Stimulated activated CD8-positive, alpha-beta memory T cell treated with anti-CD3 and anti-CD28 coated beads, Interleukin-12 subunit alpha, Interleukin-12 subunit beta, amount 100 ng/mL, for 24 hours (primary cell): ENCODE measurements around the gene ISCA2.

Source experiments
- DNase-seq: peaks from one replicate; pipeline ENCODE4 v3.0.0-alpha.2; 2020; ENCODE audit errors: extremely low read depth

The ISCA2 gene

DNA sequence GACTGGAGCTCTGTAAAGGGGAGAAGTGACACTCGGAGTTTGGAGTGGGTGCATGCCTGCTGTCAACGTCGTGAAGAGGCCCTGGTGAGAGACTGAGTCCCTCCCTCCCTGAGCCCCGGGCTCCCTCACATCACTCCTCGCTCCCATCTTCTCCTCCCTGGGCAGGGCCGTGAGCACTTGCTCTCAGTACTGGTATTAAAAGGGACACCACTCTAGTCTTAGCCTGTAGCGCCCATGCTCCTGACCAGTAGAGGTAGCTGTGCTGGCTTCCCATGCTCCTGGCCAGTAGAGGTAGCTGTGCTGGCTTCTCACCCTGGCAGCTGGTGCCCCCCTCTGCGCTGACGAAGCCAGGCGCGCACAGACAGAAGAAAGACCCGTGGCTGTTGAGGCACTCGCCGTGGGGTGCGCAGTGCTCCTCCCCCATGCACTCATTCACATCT, 14.7 kb downstream of the ISCA2 start:
- no peak for DNase-seq

DNA sequence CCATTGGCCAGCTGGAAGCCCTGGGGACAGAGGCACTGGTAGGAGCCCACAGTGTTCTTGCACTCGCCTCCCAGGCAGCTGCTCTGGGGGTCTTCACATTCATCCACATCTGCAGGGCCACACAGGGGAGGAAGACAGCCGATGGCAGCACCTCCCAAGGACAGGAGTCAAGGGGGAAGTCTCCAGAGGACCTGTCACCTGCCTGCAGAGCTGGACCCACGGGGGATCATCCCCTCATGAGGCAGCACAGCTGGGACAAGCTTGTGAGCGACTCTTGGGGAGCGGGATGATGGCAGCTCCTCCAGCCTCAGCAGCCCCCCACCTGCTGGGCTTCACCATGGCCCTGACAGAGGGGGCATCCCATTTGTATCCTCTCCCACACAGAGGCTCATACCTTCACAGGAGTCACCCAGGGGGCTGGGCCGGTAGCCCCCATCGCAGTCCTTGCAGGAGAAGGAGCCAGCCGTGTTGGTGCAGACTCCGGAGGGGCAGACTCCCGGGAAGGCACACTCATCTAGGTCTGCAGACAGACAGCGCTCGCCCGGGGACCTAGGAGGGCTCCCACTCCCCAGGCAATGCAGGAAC, 15.4 kb downstream of the ISCA2 start:
- no peak for DNase-seq

DNA sequence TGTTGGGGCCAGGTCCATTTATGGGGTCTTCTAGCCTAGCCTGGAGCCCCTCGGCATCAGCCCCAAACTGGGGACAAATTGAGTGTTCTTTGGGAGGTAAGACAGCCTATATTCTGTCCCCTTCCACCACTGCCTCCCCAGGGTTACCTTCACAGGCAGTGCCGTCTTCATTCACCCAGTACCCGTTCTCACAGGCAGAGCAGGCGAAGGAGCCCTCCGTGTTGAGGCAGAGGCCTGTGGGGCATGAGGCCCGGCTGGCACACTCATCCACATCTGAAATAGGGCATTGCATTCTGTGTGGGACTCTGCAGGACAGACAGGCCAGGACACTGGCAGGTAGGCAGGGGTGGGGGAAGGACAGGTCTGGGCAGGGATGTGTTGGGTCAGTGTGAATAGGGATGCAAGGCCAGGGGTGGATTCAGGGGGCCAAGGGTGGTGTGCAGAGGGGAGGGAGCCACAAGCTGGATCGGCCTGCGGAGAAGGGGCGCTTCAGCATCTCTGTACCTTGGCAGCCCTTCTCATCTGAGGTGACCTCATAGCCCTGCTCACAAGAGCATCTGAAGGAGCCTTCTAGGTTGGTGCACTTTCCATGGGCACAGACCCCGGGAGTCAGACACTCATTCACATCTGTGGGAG, 16.1 kb downstream of the ISCA2 start:
- DNase-seq: no peak

DNA sequence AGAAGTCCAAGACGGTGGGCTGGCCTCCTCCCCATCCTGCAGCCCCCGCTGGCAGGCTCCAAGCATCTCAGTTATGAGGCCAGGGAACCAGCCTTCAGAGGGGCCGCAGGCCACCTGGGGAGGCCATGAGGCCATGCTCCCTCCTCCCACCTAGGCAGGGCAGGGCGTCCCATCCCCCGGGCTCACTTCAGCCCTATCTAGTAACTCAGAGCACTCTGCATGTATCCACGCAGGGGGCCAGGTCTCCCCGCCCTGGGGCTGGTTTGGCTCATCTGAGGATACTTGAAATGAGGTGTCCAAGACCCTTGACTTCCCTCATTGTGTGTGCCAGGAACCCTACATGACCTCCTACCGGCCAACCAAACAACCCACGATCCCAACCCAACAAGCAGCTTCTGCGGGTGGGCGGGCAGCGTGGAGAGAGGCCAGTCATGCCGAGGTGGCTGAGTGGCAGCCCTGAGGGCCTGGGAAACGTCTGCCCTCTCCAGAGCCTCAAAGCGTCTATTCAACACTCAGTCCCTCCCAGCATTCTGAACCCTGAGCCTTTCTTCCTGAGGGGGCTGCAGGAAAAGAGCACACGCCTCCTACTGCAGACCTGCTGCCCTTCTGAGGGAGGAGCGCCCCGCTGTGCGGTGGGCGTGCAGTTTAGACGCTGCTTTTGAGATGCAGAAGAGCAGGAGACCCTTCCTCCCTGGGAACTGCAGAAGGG, 16.8 kb downstream of the ISCA2 start:
- no peak for DNase-seq

DNA sequence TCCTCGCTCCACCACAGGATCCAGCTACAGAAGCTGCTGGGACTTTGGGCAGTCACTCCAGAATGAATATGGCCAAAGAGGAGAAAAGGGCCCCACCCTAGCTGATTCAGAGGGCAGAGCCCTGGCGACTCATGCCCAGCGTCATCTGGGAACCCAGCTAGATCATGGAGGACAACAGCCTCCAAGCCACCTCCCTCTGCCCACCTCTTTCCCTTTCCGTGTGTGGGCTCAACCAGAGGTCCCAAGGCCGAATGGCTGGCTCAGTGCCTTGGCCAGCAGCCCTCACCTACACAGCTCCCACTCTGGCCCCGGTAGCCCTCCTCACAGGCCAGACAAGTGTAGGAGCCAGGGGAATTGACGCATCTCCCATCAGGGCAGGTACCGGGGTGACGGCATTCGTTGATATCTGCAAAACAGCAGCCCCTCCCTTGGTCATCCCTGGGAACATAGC, 17.4 kb downstream of the ISCA2 start:
- no peak for DNase-seq

DNA sequence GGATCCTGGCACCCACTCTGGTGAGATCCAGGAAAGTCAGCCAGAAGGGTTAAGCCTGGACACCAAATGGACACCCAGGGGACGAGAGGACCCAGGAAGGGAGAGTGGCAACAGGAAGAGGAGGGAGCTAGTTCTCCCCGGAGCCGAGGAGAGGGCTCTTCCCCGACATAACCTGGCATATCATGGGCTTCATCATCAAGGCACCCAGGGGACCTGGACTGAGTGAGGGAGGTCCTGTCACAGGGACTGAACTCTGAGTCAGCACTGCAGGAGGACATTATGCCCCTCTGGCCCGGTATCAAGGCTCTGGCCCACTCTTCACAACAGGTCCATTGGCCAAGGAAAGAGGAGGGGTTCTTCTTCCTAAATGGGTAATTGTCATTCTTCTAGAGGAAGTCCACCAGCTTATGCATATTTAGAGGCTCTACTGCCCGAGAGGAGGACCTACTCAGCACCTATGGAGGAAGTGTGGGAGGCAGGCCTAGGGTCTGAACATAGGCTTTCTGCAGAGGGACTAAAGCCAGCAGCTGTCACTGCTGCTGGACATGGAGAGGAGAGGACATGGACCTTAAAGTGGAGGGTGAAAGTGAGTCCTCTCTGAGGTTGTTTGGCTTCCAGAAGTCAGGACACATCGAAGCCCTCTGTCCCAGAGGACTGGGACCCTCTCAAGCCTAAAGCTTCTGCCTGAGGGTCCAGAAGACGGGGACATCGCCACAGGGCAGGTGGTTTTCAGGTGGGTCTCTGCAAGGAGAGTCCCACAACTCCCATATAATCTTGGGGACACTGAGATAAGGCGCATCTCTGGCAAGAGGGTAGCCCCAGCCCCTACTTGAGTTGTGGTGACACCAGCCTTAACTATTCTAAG, 18.6 kb downstream of the ISCA2 start:
- DNase-seq: no peak

DNA sequence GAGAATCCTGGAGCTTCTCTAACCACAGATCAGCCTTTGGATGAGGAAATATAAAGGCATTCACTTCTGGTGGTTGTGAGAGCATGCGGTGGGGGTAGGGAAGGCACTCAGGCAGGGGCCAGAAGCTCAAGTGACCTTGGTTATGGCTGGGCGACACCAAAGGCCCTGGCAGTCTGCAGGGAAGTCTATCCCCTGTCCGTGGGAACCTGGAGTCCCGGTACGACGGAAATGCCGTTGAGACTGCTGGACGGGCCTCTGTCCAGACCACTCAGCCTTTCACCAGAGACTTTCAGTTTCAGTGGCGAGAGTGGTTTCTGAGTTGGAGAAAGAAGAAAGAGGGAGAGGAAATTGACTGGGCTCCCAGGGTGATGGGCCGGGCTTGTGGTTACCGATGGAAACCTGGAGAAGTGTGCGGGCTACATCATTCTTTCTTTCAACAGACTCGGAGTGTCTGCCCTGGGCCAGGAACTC, 20.9 kb downstream of the ISCA2 start:
- DNase-seq: no peak

DNA sequence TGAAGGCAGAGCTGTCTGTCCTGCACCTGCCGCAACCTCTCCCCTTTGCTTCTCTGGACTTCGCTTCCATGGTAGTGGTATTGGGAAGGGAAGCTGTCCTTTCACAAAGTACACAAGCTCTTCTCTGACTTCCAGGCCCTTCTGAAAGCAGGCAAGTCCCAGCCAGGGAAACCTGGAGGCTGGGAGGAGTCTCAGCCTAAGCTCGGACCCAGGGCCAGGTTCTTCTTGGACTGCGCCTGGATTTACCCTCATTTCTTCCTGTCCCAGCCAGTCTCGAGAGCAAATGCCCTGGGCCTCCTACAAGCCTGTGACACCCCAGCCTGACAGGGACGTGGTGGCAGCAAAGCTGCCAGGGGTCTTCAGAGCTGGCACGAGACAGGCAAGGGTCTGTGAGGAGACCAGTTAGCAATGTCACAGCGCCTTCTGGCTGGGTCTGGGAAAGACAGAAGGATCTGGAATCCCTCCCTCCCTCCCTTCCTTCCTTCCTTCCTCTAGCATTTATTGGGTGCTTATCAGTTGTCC, 22.4 kb downstream of the ISCA2 start:
- no peak for DNase-seq

DNA sequence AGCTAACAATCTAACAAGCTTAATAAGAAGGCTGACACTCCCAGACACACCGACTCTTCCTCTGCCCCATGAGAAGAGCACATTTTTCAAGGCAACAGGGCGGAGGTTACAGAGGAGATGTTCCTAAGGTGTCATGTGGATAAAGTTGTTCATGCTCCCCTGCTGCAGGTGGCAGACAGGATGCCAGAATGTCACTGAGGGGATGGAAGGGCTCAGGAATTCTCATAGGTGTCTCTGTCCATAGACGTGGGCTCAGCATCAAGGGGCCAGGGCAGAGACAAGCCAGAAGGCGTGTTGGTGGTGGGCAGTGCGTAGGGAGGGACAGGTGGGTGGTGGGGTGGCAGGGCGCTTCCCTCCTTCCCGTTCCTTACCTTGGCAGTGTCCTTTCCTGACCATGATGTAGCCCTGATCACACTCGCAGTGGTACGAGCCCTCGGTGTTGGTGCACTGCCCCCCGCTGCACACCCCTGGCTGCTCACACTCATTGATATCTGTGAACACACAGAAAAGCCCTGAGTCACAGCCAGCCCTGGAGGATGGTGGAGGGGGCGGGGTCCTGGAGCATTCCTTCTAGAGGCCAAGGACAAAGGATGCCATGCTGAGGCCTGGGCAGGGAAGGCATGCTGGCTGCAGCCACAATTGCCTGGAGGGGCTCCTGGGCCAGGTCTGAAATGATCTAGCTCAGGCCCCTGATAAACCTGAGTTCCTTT, 23.0 kb downstream of the ISCA2 start:
- no peak for DNase-seq

DNA sequence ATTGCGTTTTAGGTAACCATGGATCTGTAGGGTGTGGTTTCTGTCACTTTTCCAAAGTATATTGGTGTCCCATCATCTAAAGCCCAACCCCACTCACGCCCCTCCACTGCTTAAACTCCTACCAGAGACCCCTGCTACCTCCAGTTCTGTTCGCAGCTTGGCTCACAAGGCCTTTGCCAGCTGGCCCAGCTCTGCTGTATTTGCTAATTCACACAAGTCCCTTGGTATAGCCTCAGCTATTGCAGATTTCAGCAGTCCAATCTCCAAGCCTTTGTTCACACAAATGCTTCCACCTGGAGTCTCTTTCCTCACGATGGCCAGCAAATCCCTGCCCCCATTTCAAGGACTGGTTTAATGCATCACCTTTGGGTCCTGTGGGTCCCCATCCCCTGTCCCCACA, 24.2 kb downstream of the ISCA2 start:
- no peak for DNase-seq

DNA sequence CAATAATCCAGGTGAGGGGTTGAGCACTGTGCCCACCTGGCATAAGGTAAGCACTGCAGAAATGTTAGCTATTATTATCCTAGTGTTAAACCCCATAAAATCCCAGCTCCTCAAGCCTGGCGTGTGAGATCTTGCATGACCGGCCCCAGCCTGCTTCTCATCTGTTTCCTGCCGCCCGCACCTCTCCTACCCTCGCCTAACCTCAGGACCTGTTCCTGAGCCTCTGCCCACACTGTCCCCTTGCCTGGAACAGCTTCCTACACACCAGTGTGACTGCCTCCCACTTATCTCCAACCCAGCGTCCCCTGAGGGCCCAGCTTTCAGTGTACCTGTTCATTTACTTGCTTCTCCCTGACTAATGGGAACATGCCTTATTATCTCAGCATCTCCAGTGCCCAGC, 24.7 kb downstream of the ISCA2 start:
- no peak for DNase-seq

DNA sequence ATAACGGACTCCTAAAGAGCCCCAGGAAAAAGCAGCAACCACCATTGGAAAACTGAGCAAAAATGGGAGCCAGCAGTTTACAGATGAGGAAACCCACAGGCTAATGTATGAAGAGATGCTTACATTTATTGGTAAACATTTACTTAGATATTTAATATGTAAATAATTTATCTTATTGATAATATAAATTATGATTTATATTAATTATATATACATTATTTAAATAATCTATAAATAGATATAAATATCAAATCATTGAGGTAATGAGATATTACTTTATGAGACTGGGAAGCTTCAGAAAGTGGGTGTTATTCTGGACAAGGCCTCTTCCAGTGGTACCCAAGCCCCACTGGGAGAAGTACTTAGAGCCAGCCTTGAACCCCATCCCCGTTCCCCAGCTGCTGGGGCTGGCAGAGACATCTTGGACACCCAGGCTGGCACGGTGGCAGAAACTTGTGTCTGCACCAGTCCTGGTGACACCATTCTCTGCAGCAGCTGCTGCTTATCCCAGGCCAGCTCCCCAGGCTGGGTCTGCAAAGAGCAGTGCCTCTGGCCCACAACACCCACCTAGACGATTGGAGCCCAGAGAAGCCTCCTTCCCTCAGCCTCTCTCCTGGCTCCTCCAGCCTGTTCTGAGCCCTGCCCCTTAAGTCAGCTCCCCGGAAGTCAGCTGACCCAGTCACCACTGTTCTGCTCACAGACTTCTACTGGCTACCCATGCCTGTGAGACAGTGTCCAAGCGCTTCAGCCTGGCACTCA, 25.9 kb downstream of the ISCA2 start:
- DNase-seq: no peak

DNA sequence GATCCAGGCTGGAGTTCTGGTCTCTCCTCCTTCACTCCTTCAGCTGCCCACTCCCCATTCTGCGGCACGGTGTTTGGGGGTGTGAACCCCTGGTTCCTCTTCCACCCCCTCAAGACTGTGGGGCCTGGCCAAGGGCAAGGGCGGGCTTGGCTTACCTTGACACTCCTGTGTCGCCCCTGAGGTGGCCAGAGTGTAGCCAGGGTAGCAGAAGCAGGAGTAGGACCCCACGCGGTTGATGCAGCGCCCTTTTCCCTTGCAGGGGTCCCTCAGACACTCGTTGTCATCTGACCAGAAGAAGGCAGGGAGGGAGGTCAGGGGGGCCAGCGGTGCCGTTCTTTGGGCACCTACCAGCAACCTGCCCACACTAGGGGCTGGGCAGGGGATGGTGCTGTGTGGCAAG, 28.2 kb downstream of the ISCA2 start:
- no peak for DNase-seq

DNA sequence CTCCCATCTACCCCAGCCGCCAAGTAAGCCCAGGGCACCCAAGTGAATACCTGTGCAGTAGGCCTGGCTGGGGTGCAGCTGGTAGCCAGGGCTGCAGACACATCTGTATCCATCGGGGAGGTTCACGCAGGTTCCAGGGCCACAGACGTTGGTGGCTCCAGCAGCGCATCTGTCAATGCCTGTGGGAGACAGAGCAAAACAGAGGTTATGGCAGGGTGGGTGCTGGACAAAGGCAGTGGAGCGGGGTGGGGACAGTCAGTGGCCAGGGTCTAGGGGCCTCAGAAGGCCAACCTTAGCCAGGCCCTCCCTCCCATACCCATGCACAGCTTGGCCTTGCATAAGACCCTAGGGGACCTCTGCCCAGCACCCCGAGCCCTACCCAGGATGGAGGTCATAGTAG, 29.2 kb downstream of the ISCA2 start:
- DNase-seq: no peak

DNA sequence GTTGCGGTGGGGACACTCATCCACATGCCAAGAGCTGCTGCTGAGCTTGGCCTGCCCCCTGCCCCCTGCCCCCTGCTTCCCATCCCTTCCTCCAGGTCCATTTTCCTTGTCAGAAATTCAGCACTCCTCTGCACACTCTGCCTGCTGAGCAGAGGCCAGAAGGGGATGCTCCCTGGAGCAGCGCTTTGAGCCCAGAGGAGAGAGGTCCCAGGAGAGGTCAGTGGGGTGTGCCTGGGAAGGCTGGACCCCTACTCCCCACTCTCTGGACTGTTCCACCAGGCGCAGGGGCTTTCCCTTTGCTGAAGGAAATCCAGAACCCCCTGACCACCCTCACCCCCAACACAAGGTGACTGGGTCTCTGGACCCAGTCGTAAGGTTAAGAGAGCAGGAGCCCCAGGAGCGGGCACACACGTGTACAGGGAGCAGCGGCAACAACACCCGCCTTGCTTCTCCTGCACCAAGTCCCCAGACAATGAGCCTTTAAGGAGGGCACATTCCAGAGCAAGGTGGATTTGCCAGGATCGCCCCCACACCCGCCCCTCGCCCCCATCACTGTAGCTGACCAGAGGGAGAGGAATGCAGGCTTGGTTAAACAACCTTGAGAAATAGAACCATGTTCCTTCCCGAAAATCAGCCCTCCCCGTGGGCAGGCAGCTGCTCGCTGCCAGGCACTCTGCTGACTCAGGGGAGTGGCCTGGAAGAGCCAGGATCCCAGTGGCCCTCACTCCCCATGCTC, 30.7 kb downstream of the ISCA2 start:
- DNase-seq: no peak

DNA sequence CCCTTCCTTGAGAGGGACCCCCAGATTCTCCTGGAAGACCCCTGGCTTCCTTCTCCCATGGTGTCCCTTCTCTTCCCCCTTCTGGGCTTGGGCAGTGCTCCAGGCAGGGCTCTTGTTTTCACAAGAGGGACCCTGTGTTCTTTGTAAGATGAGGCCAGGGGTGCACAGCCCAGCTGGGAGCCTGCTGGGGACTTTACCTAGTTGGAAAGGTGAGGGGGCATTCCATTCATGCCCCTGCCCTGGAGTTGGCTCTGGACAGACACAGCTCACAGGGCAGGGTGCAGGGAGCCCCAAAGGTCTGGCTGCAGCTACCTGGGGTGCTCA, 31.2 kb downstream of the ISCA2 start:
- DNase-seq: no peak

DNA sequence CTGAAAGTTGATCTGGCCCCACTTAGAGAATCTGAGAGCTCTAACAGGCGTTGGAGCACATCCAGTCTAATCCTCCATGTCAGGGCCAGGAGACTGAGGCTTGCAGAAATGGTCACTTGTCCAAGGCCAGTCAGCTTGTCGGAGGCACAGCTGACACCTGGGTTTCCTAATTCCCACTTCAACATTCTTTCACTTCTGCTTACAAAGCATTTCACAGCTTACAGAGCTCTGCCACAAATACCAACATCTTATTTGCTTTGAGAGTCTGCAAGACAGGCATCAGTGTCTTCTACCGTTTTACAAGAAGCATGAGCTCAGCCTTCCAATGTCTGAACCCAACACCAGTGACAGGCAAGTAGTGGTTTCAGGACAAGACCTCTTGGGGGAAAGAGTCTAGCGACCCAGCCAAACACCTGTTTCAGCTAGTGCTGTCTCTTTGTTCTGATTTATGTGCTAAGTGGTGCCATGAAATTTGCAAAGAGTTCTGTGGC, 31.8 kb downstream of the ISCA2 start:
- no peak for DNase-seq

DNA sequence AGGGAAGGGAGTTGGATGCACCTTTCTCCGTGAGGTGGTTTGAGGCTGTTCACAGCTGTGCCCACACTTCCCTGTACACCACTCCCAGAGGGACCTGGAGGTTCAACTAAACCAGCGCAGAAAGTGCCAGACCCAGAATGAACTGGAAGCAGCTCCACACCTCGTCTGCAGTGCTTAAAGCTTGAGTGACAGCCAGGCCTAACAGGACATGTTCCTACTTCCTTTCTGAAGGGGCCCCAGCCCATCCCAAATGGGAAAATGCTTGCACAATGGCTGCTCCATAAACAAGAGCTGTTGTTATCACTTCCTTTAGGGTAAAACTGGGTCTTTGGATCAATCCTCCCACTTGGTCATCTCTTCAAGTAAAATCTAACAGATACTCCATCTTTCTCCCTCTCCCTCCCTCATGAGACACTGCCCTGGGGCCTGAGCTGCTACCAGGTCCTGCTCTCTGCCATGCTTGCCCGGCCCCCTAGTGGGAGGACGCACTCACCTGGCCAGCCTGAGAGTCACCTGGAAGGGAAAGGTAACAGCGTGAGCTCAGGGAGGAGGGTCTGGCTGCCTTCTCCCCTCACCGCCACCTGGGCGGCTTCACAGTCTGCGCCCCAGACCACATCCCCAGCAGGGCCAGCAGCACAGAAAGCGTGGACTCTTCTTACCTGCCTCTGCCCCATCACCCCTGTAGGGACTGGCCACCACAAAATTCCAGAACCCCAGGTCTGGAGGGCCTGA, 33.5 kb downstream of the ISCA2 start:
- no peak for DNase-seq

DNA sequence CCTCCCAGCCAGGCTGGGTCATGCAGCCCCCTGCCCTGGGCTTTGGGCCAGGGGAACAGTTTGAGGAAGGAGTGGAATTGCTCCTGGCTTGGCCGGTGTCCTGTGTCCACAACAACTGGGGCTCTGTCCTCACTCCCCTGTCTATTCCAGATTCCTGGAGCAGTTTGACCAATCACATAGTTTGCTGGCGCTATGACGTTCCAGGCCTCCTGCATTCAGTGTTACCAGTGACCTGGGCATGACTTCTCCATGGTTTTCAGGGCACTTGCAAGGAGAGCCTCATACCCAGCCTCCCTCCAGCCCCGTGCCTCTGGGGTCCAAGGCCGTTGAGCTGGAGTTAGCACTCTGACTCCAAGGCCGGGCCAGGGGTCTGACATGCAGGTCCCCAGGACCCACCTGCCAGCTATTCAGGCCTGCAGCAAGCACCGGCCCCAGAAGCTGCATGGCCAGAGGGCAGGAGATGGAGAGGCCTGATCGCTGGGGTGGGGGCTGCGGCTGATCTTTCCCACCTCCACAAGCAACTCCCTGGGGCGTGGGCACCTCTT, 34.2 kb downstream of the ISCA2 start:
- DNase-seq: no peak
